Neural crest cell (in vitro differentiated cells): Measurements from ENCODE around the gene ANKK1. TPM values are rescaled to one million over a fixed set of nuclear protein-coding genes. Genes with fewer than 3 reads are reported as not detected.

Experiments
- DNase-seq: peaks from one replicate; pipeline ENCODE4 v3.0.0; 2021; ENCODE audit warnings: low read depth, mixed read lengths, low spot score
- H3K27ac Mint-ChIP-seq: one replicate; pipeline ENCODE4 v1.8.0; 2021; ENCODE audit warnings: mild to moderate bottlenecking, mixed read lengths; ENCODE audit not compliant: unreplicated experiment
- H3K27me3 Mint-ChIP-seq: 2 replicates; pipeline ENCODE4 v1.8.0; 2021; ENCODE audit warnings: low read depth, mild to moderate bottlenecking, mixed read lengths
- H3K36me3 Mint-ChIP-seq: 2 replicates; pipeline ENCODE4 v1.8.0; 2021; ENCODE audit warnings: low read depth, mild to moderate bottlenecking, mixed read lengths
- H3K4me1 Mint-ChIP-seq: 2 replicates; pipeline ENCODE4 v1.8.0; 2021; ENCODE audit warnings: mixed read lengths
- H3K4me3 Mint-ChIP-seq: one replicate; pipeline ENCODE4 v1.8.0; 2021; ENCODE audit warnings: mild to moderate bottlenecking, mixed read lengths
- H3K9me3 Mint-ChIP-seq: 2 replicates; pipeline ENCODE4 v1.8.0; 2021; ENCODE audit warnings: mixed read lengths
- total RNA-seq: library from RNA; stranded (reverse); gene quantifications from 2 replicates; pipeline ENCODE4 v1.2.1, GENCODE V29; 2021
- TF ChIP-seq, protein P1 (sequence below): fragments of 200-600 bp; sonication (generic); conservative IDR thresholded peaks from 2 replicates; pipeline ENCODE4 v1.5.0; 2021; ENCODE audit warnings: antibody characterized with exemption, mild to moderate bottlenecking

ANKK1 gene
- total RNA-seq, 1 donor from 2014 or later, result 0.09 TPM

DNA sequence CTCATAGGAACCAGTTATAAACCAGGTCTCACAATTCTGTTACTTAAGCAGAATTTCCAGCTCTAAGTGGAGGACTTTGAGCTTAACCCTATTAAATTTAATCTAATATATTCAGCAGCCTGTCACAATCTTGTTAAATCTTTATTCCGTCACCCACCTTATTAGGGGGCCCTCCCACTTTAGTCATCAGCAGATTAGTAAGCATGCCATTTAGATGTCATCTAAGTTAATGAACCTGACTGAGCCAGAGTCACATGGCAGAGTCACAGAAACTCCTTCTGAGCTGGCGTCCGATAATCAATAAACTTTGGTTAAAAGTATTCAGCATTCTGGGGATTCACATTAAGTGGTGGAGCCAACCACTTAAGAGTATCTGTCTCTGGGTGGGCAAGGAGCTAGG, 38.1 kb upstream of the ANKK1 start:
- Mint-ChIP-seq H3K9me3 (no peaks in the 10 kb centered on the region), H3K4me1 (no peaks in the 10 kb centered on the region)

DNA sequence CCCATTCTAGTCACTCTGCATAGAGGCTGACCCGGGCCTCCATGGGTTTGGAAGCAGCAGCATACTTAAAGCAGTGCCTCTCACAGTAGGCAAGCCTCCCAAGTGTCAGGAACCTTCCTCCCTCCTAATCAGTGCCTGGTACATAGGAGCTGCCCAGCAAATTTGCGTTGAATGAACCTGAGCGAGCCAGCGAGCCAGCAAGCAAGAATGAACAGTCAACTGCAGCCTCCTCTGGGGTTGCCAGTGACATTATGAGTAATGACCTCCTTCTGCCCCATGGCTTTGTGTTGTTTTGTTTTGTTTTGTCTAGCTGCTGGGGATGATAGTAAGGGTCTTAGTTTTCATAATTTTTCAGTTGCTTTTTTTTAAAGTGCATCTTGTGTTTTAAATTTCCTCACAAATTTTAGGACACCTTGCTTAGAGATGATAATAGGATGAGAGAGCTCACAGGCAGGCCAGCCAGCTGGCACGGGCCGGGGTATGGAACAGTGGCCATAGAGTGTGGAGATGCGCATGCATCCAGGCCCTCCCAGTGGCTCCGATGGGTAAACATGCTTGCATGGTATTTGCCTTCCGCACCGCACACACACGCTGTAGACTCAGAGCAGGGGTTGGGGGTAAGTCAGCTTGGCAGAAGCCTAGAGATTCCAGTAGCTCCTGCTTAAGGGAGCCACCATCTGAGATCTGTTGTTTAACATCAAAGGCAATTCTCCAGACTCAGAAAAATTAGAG, 37.1 kb upstream of the ANKK1 start:
- DNase-seq, result no peak
- H3K27me3 Mint-ChIP-seq, result no peaks in the 10 kb centered on the region
- H3K4me1 Mint-ChIP-seq, result no peaks in the 10 kb centered on the region
- H3K27ac Mint-ChIP-seq, result no peak overlapping the region
- peaks cover 34% of the 10 kb centered on the region for H3K36me3 Mint-ChIP-seq
- H3K4me3 Mint-ChIP-seq, result no peak overlapping the region
- no peaks in the 10 kb centered on the region for H3K9me3 Mint-ChIP-seq
- TF ChIP-seq, protein P1, sequence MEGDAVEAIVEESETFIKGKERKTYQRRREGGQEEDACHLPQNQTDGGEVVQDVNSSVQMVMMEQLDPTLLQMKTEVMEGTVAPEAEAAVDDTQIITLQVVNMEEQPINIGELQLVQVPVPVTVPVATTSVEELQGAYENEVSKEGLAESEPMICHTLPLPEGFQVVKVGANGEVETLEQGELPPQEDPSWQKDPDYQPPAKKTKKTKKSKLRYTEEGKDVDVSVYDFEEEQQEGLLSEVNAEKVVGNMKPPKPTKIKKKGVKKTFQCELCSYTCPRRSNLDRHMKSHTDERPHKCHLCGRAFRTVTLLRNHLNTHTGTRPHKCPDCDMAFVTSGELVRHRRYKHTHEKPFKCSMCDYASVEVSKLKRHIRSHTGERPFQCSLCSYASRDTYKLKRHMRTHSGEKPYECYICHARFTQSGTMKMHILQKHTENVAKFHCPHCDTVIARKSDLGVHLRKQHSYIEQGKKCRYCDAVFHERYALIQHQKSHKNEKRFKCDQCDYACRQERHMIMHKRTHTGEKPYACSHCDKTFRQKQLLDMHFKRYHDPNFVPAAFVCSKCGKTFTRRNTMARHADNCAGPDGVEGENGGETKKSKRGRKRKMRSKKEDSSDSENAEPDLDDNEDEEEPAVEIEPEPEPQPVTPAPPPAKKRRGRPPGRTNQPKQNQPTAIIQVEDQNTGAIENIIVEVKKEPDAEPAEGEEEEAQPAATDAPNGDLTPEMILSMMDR, result no peak

More for the DNA sequence above, 38.1 kb upstream of the ANKK1 start:
- Mint-ChIP-seq H3K36me3 (peaks cover 24% of the 10 kb centered on the region), H3K27me3 (no peaks in the 10 kb centered on the region), H3K4me3 (no peak overlapping the region), H3K27ac (no peak overlapping the region)
- no peak for DNase-seq
- TF ChIP-seq, protein P1, result no peak

DNA sequence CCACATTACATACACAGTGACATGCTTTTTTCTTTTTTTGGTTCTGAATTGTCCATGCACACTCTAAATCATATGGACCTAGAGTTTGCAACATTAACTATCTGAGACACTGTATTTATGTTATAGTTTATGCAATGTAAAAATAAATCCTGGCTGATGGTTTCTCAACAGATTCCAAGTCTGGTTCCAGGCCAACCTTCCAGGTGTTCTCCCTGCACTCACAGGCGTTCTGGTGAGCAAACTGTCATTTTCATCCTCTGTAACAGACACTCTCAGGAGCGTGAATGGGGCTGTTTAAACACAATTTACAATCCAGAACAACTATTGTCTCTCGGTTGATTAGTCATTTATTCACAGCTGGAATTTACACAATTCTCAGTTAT, 36.5 kb upstream of the ANKK1 start:
- H3K36me3 Mint-ChIP-seq, result peaks cover 38% of the 10 kb centered on the region
- H3K4me1 Mint-ChIP-seq, result no peaks in the 10 kb centered on the region
- H3K4me3 Mint-ChIP-seq, result no peak overlapping the region
- peaks cover 3% of the 10 kb centered on the region for H3K9me3 Mint-ChIP-seq
- DNase-seq, result no peak
- H3K27ac Mint-ChIP-seq, result no peak overlapping the region
- TF ChIP-seq, protein P1, result no peak
- no peaks in the 10 kb centered on the region for H3K27me3 Mint-ChIP-seq

DNA sequence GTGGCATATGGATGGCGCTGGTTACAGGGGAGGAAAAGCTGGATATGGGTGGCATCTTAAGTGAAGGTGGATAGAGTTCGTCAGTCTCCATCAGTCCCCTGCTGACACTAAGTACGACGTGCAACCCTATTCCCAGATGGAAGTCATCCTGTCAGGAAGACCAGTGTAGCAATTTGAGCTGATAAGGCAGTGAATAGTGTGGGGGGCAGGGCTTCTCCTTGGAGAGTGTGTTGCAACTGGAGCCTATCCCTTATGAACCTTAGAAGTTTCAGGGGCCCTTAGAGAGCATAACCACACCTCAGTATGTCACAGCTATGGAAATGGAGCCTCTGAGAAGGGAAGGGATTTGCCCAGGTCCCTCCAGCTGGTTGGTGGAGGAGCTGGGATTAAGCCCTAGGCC, 36.1 kb upstream of the ANKK1 start:
- H3K27me3 Mint-ChIP-seq, result no peaks in the 10 kb centered on the region
- TF ChIP-seq, protein P1, result no peak
- no peak for DNase-seq
- H3K4me3 Mint-ChIP-seq, result no peak overlapping the region
- H3K4me1 Mint-ChIP-seq, result no peaks in the 10 kb centered on the region
- peaks cover 42% of the 10 kb centered on the region for H3K36me3 Mint-ChIP-seq
- H3K9me3 Mint-ChIP-seq, result peaks cover 5% of the 10 kb centered on the region
- peak overlapping the region; percentile 44 for H3K27ac Mint-ChIP-seq

DNA sequence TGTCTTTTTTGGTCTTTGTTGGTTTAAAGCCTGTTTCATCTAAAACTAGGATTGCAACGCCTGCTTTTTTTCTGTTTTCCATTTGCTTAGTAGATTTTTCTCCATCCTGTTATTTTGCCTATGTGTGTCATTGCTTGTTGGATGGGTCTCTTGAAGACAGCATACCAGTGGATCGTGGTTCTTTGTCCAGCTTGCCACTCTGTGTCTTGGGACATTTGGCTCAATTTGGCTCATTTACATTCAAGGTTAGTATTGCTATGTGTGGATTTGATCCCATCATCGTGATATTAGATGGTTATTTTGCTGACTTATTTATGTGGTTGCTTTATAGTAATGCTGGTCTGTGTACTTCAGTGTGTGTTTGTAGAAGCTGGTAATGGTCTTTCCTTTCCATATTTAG, 31.4 kb upstream of the ANKK1 start:
- H3K27me3 Mint-ChIP-seq, result no peaks in the 10 kb centered on the region
- no peak for DNase-seq
- no peaks in the 10 kb centered on the region for H3K4me1 Mint-ChIP-seq
- TF ChIP-seq, protein P1, result no peak
- H3K9me3 Mint-ChIP-seq, result peaks cover 12% of the 10 kb centered on the region
- no peak overlapping the region for H3K27ac Mint-ChIP-seq
- peaks cover 61% of the 10 kb centered on the region for H3K36me3 Mint-ChIP-seq
- no peak overlapping the region for H3K4me3 Mint-ChIP-seq
